ENCODE measurements around the gene CTH.
"Not testable (repeated sequence)": the region's sequence is repeated elsewhere in the genome, so short reads cannot be mapped to it uniquely, and the experiment has no call there.

CTH gene

DNA sequence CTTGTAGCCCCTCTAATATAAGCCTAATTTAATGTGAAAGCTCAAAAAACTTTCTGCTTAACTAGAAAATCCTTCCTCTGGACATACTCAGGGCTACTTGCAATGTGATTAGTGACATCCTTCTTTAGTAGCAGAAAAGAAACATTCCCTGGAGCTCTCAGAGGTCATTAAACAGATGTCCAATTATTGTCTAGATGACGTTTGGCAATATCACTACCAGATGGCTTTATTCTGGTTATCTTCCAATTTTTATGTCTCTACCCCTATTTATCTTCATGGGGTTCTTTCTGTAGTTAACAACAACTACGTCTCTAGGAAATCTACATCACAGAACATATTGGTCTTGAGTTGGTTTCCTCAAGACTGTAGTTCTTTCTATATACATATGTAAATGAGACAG lies 44.2 kb downstream of the CTH start:
- peaks cover 6% of the 10 kb centered on the region for H3K4me1 ChIP-seq (ENCODE audit: insufficient read depth, insufficient read length)
- TF ChIP-seq SUZ12 (IDR thresholded peaks at IDR 0.05; ENCODE audit: extremely low read depth, insufficient read depth, insufficient read length) = no peak
- no peak for TF ChIP-seq ZNF274 (IDR thresholded peaks at IDR 0.05; ENCODE audit: low read depth, low read length)
- no peak for TF ChIP-seq YY1 (IDR thresholded peaks at IDR 0.05; ENCODE audit: insufficient read depth, insufficient read length)
- H3K36me3 ChIP-seq (ENCODE audit: insufficient read depth, insufficient read length, low read length) = no peaks in the 10 kb centered on the region
- H3K27me3 ChIP-seq (ENCODE audit: insufficient read depth, insufficient read length) = no peaks in the 10 kb centered on the region
- 0 out of 2 replicates have a peak, but pooled peaks cover 10% of the 10 kb centered on the region for H3K9me3 ChIP-seq (ENCODE audit: insufficient read depth, low read length)
- no peak overlapping the region for H3K4me3 ChIP-seq (ENCODE audit: insufficient read length, low read depth)
- no peak for DNase-seq (ENCODE audit: low read depth, low spot score)
- no peak overlapping the region for H3K9ac ChIP-seq (ENCODE audit: insufficient read length, low read depth)

DNA sequence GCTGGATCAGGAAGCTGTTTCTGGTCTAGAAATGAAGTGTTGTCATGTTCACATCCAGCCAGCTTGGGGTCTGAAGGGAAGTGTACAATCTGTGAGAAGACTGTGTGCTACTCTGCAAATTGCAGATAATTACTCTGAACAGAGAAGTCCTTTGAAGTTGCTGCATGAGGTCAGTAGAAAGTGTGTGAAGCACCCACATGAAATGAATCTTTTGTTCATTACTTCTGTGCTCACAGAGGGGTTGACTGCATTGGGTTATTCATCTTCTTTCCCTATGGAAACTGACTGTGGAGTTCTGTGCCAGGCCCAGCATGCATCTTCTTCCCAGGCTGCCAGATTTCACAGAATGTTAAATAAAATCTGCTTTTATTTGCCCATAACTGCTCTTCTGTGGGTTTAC lies 47.1 kb downstream of the CTH start:
- H3K36me3 ChIP-seq (ENCODE audit: insufficient read depth, insufficient read length, low read length) = no peaks in the 10 kb centered on the region
- H3K27me3 ChIP-seq (ENCODE audit: insufficient read depth, insufficient read length) = no peaks in the 10 kb centered on the region
- no peak for DNase-seq (ENCODE audit: low read depth, low spot score)
- H3K9me3 ChIP-seq (ENCODE audit: insufficient read depth, low read length) = no peaks in the 10 kb centered on the region
- H3K4me1 ChIP-seq (ENCODE audit: insufficient read depth, insufficient read length) = peaks cover 6% of the 10 kb centered on the region
- TF ChIP-seq YY1 (IDR thresholded peaks at IDR 0.05; ENCODE audit: insufficient read depth, insufficient read length) (no peak), ZNF274 (IDR thresholded peaks at IDR 0.05; ENCODE audit: low read depth, low read length) (no peak), SUZ12 (IDR thresholded peaks at IDR 0.05; ENCODE audit: extremely low read depth, insufficient read depth, insufficient read length) (no peak)
- H3K9ac ChIP-seq (ENCODE audit: insufficient read length, low read depth) = no peak overlapping the region
- H3K4me3 ChIP-seq (ENCODE audit: insufficient read length, low read depth) = no peak overlapping the region

GRCh38 chr1:70459496-70460225 lies 48.6 kb downstream of the CTH start:
- no peak overlapping the region for H3K9ac ChIP-seq (ENCODE audit: insufficient read length, low read depth)
- no peak overlapping the region for H3K4me3 ChIP-seq (ENCODE audit: insufficient read length, low read depth)
- H3K27me3 ChIP-seq (ENCODE audit: insufficient read depth, insufficient read length) = no peaks in the 10 kb centered on the region
- peaks cover 6% of the 10 kb centered on the region for H3K4me1 ChIP-seq (ENCODE audit: insufficient read depth, insufficient read length)
- no peaks in the 10 kb centered on the region for H3K9me3 ChIP-seq (ENCODE audit: insufficient read depth, low read length)
- no peaks in the 10 kb centered on the region for H3K36me3 ChIP-seq (ENCODE audit: insufficient read depth, insufficient read length, low read length)
- TF ChIP-seq SUZ12 (IDR thresholded peaks at IDR 0.05; ENCODE audit: extremely low read depth, insufficient read depth, insufficient read length) = no peak
- no peak for TF ChIP-seq YY1 (IDR thresholded peaks at IDR 0.05; ENCODE audit: insufficient read depth, insufficient read length)
- no peak for TF ChIP-seq ZNF274 (IDR thresholded peaks at IDR 0.05; ENCODE audit: low read depth, low read length)
- no peak for DNase-seq (ENCODE audit: low read depth, low spot score)

GRCh38 chr1:70460740-70461713 lies 50.0 kb downstream of the CTH start:
- not testable (repeated sequence) for H3K36me3 ChIP-seq (ENCODE audit: insufficient read depth, insufficient read length, low read length); H3K9ac ChIP-seq (ENCODE audit: insufficient read length, low read depth); H3K4me1 ChIP-seq (ENCODE audit: insufficient read depth, insufficient read length); H3K9me3 ChIP-seq (ENCODE audit: insufficient read depth, low read length); H3K27me3 ChIP-seq (ENCODE audit: insufficient read depth, insufficient read length); H3K4me3 ChIP-seq (ENCODE audit: insufficient read length, low read depth); DNase-seq (ENCODE audit: low read depth, low spot score)

DNA sequence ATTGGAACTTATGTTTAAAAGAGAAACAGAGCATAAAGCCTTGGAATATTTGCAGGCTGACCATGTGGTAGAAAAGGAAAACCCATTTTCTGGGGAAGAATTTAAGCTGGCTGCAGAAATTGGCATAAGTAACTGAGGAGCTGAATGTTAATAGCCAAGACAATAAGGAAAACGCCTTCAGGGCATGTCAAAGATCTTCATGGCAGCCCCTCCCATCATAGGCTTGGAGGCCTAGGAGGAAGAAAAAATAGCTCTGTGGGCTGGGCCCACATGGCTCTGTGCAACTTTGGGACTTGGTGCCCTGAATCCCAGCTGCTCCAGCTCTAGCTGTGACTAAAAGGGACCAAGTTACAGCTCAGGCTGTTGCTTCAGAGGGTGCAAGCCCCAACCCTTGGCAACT lies 51.5 kb downstream of the CTH start:
- TF ChIP-seq YY1 (IDR thresholded peaks at IDR 0.05; ENCODE audit: insufficient read depth, insufficient read length) (no peak), ZNF274 (IDR thresholded peaks at IDR 0.05; ENCODE audit: low read depth, low read length) (no peak), SUZ12 (IDR thresholded peaks at IDR 0.05; ENCODE audit: extremely low read depth, insufficient read depth, insufficient read length) (no peak)
- Histone ChIP-seq H3K9me3 (ENCODE audit: insufficient read depth, low read length) (no peaks in the 10 kb centered on the region), H3K36me3 (ENCODE audit: insufficient read depth, insufficient read length, low read length) (no peaks in the 10 kb centered on the region), H3K4me1 (ENCODE audit: insufficient read depth, insufficient read length) (peaks cover 6% of the 10 kb centered on the region), H3K9ac (ENCODE audit: insufficient read length, low read depth) (no peak overlapping the region), H3K27me3 (ENCODE audit: insufficient read depth, insufficient read length) (no peaks in the 10 kb centered on the region), H3K4me3 (ENCODE audit: insufficient read length, low read depth) (no peak overlapping the region)
- DNase-seq (ENCODE audit: low read depth, low spot score) = no peak

DNA sequence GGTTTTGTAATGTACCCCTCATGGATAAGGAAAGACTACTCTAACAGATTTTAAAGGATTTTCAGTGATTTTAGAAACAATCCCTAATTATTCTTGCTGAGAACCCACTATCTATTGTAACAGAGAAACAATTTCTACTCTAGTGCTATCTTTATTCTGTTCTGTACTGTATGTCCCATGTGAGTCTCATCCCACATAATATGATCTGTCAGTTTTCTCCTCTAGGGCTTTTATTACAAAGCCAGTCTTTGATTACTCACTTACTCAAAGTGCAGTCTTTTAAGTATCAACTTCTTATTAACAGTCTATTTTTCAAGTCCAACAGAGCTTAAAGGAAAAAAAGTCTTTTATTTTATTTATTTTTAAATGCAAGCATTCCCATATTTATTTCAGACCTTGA lies 54.8 kb downstream of the CTH start:
- Histone ChIP-seq H3K27me3 (ENCODE audit: insufficient read depth, insufficient read length) (no peaks in the 10 kb centered on the region), H3K9ac (ENCODE audit: insufficient read length, low read depth) (no peak overlapping the region), H3K36me3 (ENCODE audit: insufficient read depth, insufficient read length, low read length) (no peaks in the 10 kb centered on the region), H3K4me3 (ENCODE audit: insufficient read length, low read depth) (no peak overlapping the region), H3K4me1 (ENCODE audit: insufficient read depth, insufficient read length) (no peaks in the 10 kb centered on the region), H3K9me3 (ENCODE audit: insufficient read depth, low read length) (no peaks in the 10 kb centered on the region)
- TF ChIP-seq ZNF274 (IDR thresholded peaks at IDR 0.05; ENCODE audit: low read depth, low read length) (no peak), SUZ12 (IDR thresholded peaks at IDR 0.05; ENCODE audit: extremely low read depth, insufficient read depth, insufficient read length) (no peak), YY1 (IDR thresholded peaks at IDR 0.05; ENCODE audit: insufficient read depth, insufficient read length) (no peak)
- DNase-seq (ENCODE audit: low read depth, low spot score) = no peak

DNA sequence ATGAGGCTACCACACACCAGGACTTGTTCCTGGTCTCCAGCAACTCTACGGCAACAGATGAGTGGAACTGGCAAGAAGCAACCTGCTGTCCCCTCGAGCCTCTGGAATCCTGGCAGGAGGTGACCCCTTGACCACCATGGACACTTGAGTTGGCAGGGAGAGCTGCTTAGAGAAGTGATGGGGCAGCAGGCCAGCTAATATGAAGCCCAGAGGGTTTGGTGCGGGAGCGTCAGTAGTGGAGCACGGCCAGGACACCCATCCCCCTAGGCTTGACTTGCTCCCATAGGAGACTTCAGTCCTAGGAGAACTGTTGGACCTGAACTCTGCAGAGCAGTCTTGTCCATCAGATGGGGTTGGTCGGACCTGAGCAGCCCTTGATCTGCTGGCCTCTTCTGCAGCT lies 56.5 kb downstream of the CTH start:
- no peak for DNase-seq (ENCODE audit: low read depth, low spot score)
- H3K4me1 ChIP-seq (ENCODE audit: insufficient read depth, insufficient read length) = no peaks in the 10 kb centered on the region
- TF ChIP-seq SUZ12 (IDR thresholded peaks at IDR 0.05; ENCODE audit: extremely low read depth, insufficient read depth, insufficient read length) (no peak), ZNF274 (IDR thresholded peaks at IDR 0.05; ENCODE audit: low read depth, low read length) (no peak), YY1 (IDR thresholded peaks at IDR 0.05; ENCODE audit: insufficient read depth, insufficient read length) (no peak)
- no peak overlapping the region for H3K9ac ChIP-seq (ENCODE audit: insufficient read length, low read depth)
- H3K4me3 ChIP-seq (ENCODE audit: insufficient read length, low read depth) = no peak overlapping the region
- no peaks in the 10 kb centered on the region for H3K9me3 ChIP-seq (ENCODE audit: insufficient read depth, low read length)
- H3K36me3 ChIP-seq (ENCODE audit: insufficient read depth, insufficient read length, low read length) = no peaks in the 10 kb centered on the region
- no peaks in the 10 kb centered on the region for H3K27me3 ChIP-seq (ENCODE audit: insufficient read depth, insufficient read length)
